ENCODE data around the gene CYP2W1.
"Not testable (repeated sequence)": the region's sequence is repeated elsewhere in the genome, so short reads cannot be mapped to it uniquely, and the experiment has no call there.

Gene CYP2W1, protein sequence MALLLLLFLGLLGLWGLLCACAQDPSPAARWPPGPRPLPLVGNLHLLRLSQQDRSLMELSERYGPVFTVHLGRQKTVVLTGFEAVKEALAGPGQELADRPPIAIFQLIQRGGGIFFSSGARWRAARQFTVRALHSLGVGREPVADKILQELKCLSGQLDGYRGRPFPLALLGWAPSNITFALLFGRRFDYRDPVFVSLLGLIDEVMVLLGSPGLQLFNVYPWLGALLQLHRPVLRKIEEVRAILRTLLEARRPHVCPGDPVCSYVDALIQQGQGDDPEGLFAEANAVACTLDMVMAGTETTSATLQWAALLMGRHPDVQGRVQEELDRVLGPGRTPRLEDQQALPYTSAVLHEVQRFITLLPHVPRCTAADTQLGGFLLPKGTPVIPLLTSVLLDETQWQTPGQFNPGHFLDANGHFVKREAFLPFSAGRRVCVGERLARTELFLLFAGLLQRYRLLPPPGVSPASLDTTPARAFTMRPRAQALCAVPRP

DNA sequence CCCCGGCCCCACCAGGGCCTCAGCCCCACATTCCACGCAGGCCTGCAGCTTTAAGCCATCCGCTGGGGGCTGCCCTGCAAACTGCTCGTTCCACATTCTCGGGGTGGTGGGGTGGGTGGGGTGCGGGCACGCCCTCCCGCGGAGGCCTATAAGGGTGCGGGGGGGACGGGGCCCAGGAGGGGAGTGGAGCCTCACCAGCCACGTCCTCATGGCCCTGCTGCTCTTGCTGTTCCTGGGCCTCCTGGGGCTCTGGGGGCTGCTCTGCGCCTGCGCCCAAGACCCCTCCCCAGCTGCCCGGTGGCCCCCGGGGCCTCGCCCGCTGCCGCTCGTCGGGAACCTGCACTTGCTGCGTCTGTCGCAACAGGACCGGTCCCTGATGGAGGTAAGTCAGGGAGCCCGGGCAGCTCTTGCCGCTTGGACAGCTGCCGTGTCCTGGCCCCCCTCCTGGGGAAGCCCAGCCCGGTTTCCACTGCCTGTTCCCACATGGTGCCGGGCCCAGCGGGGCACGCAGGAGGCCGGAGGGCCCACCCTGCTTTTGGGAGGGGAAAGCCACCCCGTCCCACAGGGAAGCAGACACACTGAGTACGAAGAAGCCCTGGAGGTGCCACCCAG is at the start of gene CYP2W1:
TSS of gene CYP2W1 (plus strand) at position 178 of the 612 bp plus-strand sequence. CDS start at position 209, 31 bp downstream.
- no peak for DNase-seq

DNA sequence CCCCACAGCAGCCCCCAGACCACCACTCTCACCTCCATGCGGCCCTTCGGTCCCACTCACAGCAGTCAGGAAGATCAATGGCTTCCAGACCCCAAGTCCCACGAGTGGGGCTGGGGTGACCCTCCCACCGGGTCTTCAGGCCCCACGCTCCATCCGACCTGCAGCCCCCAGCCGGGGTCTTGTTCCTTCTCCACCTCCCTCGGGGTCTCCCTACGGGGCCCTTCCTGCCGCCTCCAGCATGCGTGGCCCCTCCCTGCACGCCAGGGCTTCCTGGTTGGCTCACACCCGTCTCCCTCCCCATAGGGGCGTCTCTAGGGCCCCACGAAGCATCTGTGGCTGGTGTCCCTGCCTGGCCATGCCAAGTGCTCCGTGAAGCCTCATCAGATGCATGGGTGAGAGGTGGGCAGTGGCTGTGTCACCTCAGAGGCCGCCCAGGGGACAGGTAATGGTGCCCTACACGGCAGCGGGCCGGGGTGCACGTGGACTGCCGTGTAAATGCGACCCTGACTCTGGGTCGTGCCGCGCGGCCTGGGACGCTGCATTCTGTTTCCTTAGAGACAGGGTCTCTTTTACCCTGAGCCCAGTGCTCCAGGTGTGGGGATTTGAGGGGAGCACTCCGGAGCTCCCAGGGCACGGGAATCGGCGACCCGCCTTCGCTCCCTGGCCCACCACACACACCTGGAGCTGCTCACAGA is 48.4 kb upstream of the CYP2W1 start:
- DNase-seq = no peak

DNA sequence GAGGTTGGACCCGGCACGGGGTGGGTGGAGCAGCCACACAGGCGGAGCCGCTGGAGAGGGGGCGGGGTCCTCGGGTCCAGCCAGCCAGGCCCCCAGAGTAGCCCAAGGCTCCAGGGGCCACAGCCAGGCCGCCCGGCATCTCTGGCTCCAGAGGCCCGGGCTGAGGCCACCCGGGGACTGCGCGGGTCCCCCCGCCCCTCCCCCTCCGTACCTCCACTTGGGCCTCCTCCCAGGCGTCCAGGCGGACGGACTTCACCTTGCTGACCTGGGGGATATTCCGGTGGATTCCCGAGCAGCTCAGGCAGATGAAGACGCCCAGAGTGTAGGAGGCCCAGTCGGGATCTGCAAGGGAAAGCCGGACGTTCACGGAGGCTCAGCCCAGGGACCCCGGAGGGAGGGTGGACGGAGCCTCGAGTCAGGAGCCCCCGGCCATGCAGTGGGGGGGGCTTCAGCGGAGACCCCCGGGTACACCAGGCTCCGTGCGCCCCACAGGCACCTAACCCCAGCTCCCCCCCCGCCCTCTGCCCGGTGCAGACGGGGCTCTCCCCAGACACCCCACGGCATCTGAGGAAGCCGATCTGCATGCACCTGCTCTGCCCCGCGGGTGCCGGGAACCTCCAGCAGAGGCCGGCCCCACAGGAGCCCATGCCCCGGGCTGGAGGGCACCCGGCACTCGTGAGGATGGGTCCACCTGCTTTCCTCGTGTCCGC is 47.7 kb upstream of the CYP2W1 start:
- DNase-seq = no peak

DNA sequence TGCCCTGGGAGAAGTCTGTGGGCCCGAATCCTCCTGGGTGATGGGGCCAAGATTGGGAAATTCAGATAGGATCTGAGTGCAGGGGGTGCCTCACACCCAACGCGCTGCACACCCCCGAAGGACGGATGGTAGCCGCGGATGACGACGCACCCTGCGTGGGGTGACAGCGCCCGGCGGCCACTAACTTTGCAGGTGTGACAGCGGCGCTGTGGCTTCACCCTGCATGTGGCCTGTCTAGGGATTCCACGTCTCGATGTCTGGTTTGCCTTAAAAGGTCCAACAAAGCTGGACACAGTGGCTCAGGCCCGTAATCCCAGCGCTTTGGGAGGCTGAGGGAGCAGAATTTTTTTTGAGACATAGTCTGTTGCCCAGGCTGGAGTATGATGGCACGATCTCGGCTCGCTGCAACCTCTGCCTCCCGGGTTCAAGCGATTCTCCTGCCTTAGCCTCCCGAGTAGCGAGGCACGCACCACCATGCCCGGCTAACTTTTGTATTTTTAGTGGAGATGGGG is 47.1 kb upstream of the CYP2W1 start:
- DNase-seq = no peak

DNA sequence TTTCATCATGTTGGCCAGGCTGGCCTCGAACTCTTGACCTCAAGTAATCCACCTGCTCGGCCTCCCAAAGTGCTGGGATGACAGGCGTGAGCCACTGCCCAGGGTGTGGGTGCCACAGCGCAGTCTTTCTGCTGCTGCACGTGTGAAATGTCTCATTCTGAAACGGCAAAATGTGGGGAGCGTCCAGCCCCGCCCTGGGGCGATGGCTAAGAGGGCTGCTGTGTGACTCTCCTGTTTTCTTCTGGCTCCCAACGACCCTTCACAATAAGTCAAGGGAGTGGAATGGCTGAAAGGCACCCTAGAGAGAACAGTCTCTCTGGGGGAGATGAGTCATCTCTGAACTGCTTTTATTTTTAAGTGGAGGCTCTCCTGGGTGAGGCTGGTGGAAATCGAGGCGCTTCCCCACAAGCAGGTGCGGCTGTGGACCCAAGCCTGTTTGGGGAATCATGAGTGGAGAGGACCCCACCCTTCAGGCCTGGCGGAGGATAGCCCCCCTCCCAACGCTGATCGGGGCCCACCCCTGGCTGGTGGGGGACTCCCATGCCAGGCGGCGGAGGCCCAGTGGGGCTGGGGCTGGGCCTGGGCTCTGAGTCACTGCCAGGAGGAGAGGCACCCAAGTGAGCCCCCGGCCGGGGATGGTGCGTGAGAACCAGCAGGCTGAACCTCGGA is 46.5 kb upstream of the CYP2W1 start:
- no peak for DNase-seq

DNA sequence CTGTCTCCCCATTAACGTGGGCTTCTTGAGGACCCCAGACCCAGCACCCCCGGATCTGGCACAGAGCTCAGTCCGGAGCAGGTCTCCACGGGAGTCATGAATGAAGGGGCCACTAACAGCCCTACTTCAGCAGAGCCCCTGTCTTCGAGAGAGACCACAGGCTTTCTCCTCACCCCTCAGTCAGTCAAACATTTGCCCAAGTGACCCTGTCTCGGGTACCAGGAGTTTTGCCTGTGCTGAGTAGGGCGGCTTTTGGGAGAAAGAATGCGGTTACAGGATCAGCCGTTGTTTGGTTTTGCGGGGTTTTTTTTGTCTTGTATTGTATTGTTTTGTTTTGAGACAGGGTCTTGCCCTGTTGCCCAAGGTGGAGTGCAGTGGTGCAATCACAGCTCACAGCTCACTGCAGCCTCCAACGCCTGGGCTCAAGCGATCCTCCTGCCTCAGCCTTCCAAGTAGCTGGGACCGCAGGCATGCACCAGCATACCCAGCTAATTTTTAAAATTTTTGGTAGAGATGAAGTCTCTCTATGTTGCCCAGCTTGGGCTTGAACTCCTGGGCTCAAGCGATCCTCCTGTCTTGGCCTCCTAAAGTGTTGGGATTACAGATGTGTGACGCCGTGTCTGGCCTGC is 45.0 kb upstream of the CYP2W1 start:
- DNase-seq = no peak

DNA sequence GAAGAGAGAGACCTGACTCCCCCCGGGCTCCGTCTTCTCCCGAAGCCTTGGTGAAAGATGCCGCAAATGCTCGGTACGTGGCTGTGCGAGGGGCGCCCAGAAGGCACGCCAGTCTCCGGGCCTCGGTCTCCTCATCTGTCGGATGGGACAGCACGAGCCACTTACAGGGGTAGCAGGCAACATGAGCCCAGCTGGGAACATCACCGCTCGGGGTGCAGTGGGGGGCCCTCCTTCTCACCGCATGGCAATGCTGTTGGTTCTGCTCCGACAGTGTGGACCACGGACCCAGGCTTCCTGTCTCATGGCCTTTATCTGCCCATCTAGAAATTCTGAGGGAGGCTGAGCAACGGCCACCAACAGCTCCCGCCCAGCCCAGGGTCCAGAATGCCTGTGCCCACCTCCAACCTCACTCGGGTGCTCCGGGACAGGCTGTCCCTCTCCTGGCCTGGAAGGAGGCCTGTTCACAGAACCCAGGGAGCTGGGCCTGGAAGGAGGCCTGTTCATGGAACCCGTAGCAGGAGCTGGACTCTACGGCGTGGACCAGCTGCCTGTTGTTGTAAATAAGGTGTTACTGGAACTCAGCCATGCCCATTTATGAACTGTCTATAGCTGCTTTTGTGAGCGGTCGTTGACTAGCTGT is 44.3 kb upstream of the CYP2W1 start:
- DNase-seq = no peak

DNA sequence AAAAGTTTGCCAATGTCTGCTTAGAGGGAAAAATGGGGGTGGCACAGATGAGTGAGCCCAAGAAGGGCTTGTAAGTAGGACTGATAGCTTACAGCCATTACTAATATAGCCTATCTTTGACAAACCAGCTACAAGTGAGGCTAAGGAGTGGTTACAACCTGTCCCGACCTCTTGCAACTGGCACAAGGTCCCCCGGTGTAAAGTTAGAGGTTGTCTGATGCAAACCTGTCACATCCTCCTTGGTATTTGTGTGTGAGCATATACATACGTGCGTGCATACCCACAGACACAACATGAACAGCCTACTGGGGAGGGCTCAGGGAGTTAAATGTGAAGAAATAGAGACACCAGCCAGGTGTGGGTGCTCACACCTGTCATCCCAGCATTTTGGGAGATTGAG is 43.1 kb upstream of the CYP2W1 start:
- DNase-seq = no peak

DNA sequence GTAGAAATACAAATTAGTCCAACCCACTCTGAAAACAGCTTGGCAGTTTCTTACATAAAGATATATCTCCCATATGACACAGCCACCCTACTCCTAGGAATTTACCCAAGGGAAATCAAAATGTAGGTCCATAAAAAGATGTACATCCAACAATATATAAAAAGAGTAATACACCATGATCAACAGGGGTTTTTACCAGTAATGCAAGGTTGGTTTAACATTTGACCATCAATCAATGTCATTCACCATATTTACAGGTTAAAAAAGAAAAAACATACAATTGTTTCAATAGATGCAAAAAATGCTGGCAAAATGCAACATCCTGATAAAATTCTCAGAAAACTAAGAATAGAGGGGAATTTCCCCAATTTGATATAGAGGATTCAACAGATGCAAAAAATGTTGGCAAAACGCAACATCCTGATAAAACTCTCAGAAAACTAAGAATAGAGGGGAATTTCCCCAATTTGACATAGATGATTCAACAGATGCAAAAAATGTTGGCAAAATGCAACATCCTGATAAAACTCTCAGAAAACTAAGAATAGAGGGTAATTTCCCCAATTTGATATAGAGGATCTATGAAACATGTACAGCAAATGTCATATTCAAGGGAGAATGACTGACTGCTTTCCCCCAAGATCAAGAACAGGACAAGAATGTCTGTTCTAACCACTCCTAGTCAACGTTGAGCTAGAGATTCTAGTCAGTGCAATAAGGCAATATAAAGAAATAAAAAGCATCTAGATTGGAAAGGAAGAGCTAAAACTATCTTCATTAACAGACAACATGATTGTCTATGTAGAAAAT is 42.2 kb upstream of the CYP2W1 start:
- DNase-seq = no peak

DNA sequence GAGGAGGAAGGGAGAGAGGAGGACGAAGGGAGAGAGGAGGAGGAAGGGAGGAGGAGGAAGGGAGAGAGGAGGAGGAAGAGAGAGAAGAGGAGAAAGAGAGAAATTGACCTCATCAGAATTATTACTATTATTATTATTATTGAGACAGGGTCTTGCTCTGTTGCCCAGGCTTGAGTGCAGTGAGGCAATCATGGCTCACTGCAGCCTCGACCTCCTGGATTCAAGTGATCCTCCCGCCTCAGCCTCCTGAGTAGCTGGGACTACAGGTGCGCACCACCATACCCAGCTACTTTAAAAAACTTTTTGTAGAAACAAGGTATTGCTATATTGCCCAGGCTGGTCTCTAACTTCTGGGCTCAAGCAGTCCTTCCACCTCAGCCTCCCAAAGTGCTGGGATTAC is 39.2 kb upstream of the CYP2W1 start:
- not testable (repeated sequence) for DNase-seq

DNA sequence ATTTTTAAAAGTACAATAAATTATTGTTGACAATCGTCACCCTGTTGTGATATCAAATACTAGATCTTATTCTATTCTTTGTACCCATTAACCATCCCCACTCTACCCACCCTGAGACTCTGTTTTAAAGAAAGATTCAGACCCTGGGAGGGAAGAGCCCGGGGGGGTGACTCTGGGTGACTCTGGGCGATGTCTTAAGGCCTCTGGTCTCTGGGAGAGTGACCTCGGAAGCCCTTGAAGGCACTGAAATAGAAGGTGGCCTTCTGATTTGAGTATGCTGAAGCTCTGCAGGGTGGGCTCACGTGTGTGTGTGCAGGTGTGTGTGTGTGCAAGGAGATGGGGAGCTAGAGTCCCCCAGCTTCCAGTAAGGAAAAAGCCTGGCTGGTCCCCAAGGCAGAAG is 38.2 kb upstream of the CYP2W1 start:
- DNase-seq = no peak

DNA sequence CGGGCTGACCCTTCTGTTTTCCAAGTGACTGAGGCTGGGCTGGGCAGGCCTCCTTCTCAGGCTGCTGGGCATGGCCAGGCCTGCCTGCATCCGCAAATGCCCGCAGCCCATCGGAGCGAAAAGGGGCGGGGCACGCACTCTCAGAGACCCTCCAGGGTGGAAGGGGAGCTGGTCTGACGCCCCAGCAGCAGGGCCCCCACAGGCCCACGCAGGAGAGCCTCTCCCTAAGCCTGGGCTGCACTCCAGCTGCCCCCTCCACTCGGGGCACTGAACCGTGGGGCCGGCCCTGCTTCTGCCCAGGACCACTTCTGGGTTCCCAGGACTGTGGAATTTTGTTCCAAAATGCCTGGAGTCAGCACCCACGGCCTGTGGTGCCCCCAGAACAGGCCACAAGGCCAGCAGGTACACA is 37.8 kb upstream of the CYP2W1 start:
- no peak for DNase-seq

DNA sequence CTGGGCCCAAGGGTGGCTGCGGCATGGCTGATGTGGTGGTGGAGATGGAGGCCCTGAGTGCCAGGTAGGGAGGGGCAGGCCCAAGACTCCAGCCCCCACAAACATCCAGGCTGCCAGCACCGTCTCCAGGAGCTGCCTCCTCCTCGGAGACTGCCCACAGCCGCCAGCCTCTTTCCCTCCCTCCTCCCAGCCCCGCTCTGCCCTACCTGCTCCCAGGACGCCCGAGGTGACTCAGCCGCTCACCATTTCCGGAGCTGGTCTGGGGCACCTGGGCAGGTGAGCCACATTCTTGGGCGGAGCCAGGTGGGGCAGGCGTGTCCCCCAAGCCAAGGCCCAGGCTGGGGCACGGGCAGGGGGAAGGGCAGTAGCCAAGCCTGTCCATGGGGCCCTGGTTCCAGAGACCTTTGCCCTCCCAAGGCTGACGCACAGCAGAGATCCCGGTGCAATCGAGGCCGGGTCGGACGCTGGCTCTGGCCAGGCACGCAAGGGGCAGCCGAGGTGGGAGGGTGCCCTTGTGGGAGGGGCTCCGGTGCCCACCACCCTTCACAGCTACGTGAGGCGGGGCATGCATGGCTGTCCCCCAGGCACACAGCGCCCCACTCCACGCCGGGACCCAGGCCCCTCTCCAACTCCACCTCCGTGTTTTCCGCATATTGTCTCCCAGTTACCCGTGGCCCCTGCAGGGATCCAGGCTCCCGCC is 37.3 kb upstream of the CYP2W1 start:
- peak; percentile 95 for DNase-seq

DNA sequence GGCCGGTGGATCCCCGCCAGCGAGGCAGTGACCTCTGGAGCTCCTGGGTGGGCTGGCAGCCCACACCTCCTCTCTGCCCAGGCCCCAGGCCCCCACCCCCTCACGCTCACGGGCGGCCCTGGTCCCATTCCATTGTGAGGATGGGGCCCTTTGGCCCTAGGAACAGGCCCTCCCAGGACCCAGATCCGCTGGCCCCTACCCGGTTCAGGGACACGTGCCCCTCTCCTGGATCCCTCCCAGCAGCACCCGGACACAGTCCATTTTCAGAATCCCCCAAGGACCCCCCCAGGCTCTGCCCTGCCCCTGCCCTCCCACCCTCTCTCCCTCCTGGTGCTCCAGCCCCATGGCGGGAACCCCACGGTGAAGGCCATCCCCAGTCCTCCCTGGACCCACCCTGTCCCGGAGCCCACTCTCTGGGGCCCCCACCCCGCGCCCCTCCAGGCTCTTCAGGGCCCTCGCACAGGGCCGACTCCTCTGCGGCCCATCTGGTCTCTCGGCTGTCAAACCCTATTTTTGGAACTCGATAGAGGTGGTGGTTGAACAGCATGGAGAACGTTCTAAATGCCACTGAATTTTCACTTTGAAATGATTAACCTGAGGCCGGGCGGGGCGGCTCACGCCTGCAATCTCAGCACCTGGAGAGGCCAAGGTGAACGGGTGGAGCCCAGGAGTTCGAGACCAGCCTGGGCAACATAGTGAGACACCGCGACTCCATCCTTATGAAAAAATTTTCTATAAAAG is 36.6 kb upstream of the CYP2W1 start:
- DNase-seq = no peak

DNA sequence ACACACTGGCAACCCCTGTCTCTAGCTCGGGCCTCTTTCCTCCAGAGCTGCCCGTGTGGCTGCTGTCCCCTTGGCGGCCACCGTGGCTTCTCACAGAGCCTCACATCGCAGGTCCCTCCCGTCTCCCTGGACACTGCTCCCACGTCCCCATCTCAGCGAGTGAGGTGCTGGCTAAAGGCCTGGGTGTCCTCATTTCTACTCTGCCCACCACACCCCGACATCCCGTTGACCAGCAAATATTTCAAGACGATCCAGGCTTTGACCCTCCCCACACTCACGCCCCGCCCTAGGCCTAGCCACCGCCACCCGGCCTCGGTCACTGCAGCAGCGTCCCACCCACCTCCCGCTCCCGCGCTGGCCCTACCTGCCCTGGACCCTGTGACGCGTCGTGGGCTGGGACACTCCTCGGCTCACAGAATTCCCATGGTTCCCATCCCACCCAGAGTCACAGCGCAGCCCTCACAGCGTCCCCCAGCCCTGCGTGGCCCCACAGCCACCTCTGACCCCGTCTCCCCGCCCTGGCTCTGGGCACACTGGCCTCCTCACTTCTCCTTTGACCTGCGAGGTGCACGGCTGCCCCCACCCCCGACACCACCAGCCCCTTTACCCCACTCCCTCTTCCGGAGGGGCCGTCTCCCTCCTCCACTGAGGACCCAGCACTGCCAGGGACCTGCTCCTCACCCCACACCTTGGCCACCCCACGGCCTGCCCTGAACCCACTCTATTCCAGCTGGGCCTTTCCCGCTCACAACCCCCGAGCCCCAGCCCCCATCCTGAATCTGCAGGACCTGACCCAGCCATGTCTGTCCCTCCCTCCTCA is 35.4 kb upstream of the CYP2W1 start:
- no peak for DNase-seq

DNA sequence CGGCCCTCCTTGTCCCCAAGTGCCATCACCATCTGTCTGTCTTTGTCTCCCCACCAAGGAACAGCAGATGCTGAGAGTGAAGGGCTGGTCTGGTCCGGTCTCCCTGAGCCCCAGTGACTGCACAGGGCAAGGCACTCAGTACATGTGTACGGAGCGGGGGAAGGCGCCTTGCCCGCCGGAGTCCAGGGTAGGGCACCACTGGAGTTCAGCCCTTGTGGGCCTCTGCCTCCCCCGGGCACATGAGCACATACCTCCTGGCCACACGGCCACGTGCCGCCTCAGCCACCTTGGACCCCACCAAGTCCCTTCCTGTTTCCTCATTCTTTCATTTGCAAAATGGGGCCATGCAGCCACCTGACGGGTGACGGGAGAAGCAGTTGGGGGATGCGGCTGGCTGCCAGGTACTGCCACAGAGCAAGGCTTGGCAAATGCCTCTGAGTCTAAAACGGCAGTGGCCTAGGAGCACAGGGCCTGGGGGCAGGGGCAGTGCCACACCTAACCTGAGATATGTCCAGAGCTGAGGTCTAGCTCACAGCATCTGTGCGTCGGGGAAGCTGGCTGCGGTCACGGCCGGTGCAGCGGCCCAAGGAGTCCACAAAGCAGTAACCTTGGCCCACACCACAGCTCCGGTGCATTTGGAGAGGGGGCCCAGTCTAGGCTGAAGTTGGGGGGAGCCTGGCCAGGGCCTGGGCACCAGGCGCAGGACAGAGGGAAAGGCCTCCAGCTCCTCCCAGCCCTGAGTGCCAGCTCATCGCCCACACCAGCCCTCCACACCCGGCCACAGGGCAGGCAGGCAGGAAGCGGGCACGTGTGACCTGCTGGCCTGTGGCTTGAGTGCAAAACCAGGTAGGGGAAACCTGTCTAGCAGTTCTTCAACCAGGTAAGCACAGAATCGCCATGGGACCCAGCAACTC is 33.7 kb upstream of the CYP2W1 start:
- peak; percentile 50 for DNase-seq

Measured in islet precursor cell (in vitro differentiated cells).